Measurements from ENCODE around the gene CYP2F1.

DNA sequence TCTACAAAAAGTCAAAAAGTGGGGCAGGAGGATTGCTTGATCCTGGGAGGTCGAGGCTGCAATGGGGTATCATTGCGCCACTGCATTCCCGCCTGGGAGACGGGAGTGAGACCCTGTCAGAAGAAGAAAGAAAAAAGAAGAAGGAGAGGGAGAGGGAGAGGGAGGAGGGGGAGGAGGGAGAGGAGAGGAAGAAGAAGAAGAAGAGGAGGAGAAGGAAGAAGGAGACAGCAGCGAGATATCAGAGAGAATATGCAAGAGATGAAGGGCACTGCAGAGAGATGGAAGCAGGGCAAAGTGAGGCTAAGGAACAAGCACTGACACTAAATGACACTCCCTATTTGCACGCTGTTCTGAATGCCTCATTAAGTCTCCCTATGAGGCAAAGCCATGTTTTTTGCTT is 14.5 kb downstream of the CYP2F1 start:
- TF ChIP-seq ESRRG (CRISPR knock-in tag; IDR thresholded peaks at IDR 0.05) (no peak), RARB (CRISPR knock-in tag; IDR thresholded peaks at IDR 0.05) (no peak), ZNF8 (CRISPR knock-in tag; IDR thresholded peaks at IDR 0.05) (no peak), ZFP3 (CRISPR knock-in tag; IDR thresholded peaks at IDR 0.05) (no peak), ZC3H10 (CRISPR knock-in tag; IDR thresholded peaks at IDR 0.05) (no peak), ARNTL (CRISPR knock-in tag; IDR thresholded peaks at IDR 0.05; ENCODE audit: borderline replicate concordance, low read depth) (no peak), OSR1 (CRISPR knock-in tag; IDR thresholded peaks at IDR 0.05) (no peak), GLIS3 (CRISPR knock-in tag; IDR thresholded peaks at IDR 0.05) (no peak), CSDC2 (CRISPR knock-in tag; IDR thresholded peaks at IDR 0.05) (no peak), BACH2 (CRISPR knock-in tag; IDR thresholded peaks at IDR 0.05; ENCODE audit: borderline replicate concordance) (no peak)
- TF ChIP-seq, protein P1, sequence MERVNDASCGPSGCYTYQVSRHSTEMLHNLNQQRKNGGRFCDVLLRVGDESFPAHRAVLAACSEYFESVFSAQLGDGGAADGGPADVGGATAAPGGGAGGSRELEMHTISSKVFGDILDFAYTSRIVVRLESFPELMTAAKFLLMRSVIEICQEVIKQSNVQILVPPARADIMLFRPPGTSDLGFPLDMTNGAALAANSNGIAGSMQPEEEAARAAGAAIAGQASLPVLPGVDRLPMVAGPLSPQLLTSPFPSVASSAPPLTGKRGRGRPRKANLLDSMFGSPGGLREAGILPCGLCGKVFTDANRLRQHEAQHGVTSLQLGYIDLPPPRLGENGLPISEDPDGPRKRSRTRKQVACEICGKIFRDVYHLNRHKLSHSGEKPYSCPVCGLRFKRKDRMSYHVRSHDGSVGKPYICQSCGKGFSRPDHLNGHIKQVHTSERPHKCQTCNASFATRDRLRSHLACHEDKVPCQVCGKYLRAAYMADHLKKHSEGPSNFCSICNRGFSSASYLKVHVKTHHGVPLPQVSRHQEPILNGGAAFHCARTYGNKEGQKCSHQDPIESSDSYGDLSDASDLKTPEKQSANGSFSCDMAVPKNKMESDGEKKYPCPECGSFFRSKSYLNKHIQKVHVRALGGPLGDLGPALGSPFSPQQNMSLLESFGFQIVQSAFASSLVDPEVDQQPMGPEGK (CRISPR knock-in tag; IDR thresholded peaks at IDR 0.05; ENCODE audit: borderline replicate concordance): no peak
- TF ChIP-seq, protein P2, sequence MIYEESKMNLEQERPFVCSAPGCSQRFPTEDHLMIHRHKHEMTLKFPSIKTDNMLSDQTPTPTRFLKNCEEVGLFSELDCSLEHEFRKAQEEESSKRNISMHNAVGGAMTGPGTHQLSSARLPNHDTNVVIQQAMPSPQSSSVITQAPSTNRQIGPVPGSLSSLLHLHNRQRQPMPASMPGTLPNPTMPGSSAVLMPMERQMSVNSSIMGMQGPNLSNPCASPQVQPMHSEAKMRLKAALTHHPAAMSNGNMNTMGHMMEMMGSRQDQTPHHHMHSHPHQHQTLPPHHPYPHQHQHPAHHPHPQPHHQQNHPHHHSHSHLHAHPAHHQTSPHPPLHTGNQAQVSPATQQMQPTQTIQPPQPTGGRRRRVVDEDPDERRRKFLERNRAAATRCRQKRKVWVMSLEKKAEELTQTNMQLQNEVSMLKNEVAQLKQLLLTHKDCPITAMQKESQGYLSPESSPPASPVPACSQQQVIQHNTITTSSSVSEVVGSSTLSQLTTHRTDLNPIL (CRISPR knock-in tag; IDR thresholded peaks at IDR 0.05; ENCODE audit: low read depth): no peak

Measured in SK-N-SH treated with all-trans-retinoic acid at 6 μM for 48 hours (cell line).